Measurements from ENCODE around the gene DTX4.

DTX4 gene

GRCh38 chr11:59207988-59208451 lies 36.1 kb downstream of the DTX4 start:
- H3K9me3 ChIP-seq (ENCODE audit: insufficient read depth, low read length) = no peaks in the 10 kb centered on the region

GRCh38 chr11:59208956-59209355 lies 37.0 kb downstream of the DTX4 start:
- no peak overlapping the region for H3K27ac ChIP-seq (ENCODE audit: low read depth, low read length)
- no peaks in the 10 kb centered on the region for H3K9me2 ChIP-seq (replicated peaks; ENCODE audit: insufficient read depth, low read length)
- H3K9ac ChIP-seq (ENCODE audit: low read length) = no peak overlapping the region
- no peaks in the 10 kb centered on the region for H3K27me3 ChIP-seq (ENCODE audit: low read length)
- H3K36me3 ChIP-seq (ENCODE audit: low read length) = no peaks in the 10 kb centered on the region
- no peaks in the 10 kb centered on the region for H4K20me1 ChIP-seq (ENCODE audit: low read depth, low read length)
- H3K4me3 ChIP-seq (ENCODE audit: insufficient read depth, low read length, poor library complexity, severe bottlenecking) = no peak overlapping the region
- H3F3A ChIP-seq (ENCODE audit: insufficient read depth) = 0 out of 2 replicates have a peak, but pooled peaks cover 5% of the 10 kb centered on the region
- H2AFZ ChIP-seq (ENCODE audit: low read depth, low read length, severe bottlenecking) = no peak overlapping the region
- H3K9me3 ChIP-seq (ENCODE audit: insufficient read depth, low read length) = no peaks in the 10 kb centered on the region
- no peaks in the 10 kb centered on the region for H3K79me2 ChIP-seq (ENCODE audit: insufficient read depth, low read length)
- TF ChIP-seq CTCF (IDR thresholded peaks at IDR 0.05; ENCODE audit: insufficient read depth, low read length, poor library complexity, severe bottlenecking) (no peak), EZH2phosphoT487 (conservative IDR thresholded peaks at IDR 0.05; ENCODE audit: low read length) (no peak)
- no peak overlapping the region for H3K4me2 ChIP-seq (ENCODE audit: low read depth, low read length, poor library complexity, severe bottlenecking)

More at GRCh38 chr11:59207988-59208451, 36.1 kb downstream of the DTX4 start:
- no peaks in the 10 kb centered on the region for H3K9me2 ChIP-seq (replicated peaks; ENCODE audit: insufficient read depth, low read length)
- no peak for TF ChIP-seq EZH2phosphoT487 (conservative IDR thresholded peaks at IDR 0.05; ENCODE audit: low read length)
- peak; percentile 63 for TF ChIP-seq CTCF (IDR thresholded peaks at IDR 0.05; ENCODE audit: insufficient read depth, low read length, poor library complexity, severe bottlenecking)
- H3K4me2 ChIP-seq (ENCODE audit: low read depth, low read length, poor library complexity, severe bottlenecking) = peak overlapping the region; percentile 25
- no peaks in the 10 kb centered on the region for H3K79me2 ChIP-seq (ENCODE audit: insufficient read depth, low read length)
- no peak overlapping the region for H3K4me3 ChIP-seq (ENCODE audit: insufficient read depth, low read length, poor library complexity, severe bottlenecking)
- H3K27me3 ChIP-seq (ENCODE audit: low read length) = no peaks in the 10 kb centered on the region
- H3K36me3 ChIP-seq (ENCODE audit: low read length) = no peaks in the 10 kb centered on the region
- H3F3A ChIP-seq (ENCODE audit: insufficient read depth) = 0 out of 2 replicates have a peak, but pooled peaks cover 5% of the 10 kb centered on the region
- peak overlapping the region; percentile 30; the same call in 1 of the 2 replicates for H3K27ac ChIP-seq (ENCODE audit: low read depth, low read length)
- no peak overlapping the region for H3K9ac ChIP-seq (ENCODE audit: low read length)
- no peaks in the 10 kb centered on the region for H4K20me1 ChIP-seq (ENCODE audit: low read depth, low read length)
- no peak overlapping the region for H2AFZ ChIP-seq (ENCODE audit: low read depth, low read length, severe bottlenecking)

GRCh38 chr11:59212222-59212621 lies 40.3 kb downstream of the DTX4 start:
- H3F3A ChIP-seq (ENCODE audit: insufficient read depth) = 0 out of 2 replicates have a peak, but pooled peaks cover 5% of the 10 kb centered on the region
- no peaks in the 10 kb centered on the region for H3K36me3 ChIP-seq (ENCODE audit: low read length)
- no peak overlapping the region for H3K9ac ChIP-seq (ENCODE audit: low read length)
- H3K9me3 ChIP-seq (ENCODE audit: insufficient read depth, low read length) = no peaks in the 10 kb centered on the region
- H3K79me2 ChIP-seq (ENCODE audit: insufficient read depth, low read length) = no peaks in the 10 kb centered on the region
- no peak overlapping the region for H2AFZ ChIP-seq (ENCODE audit: low read depth, low read length, severe bottlenecking)
- TF ChIP-seq CTCF (IDR thresholded peaks at IDR 0.05; ENCODE audit: insufficient read depth, low read length, poor library complexity, severe bottlenecking) (no peak), EZH2phosphoT487 (conservative IDR thresholded peaks at IDR 0.05; ENCODE audit: low read length) (no peak)
- H3K9me2 ChIP-seq (replicated peaks; ENCODE audit: insufficient read depth, low read length) = no peaks in the 10 kb centered on the region
- H3K4me2 ChIP-seq (ENCODE audit: low read depth, low read length, poor library complexity, severe bottlenecking) = peak overlapping the region; percentile 34
- H3K27me3 ChIP-seq (ENCODE audit: low read length) = no peaks in the 10 kb centered on the region
- no peak overlapping the region for H3K27ac ChIP-seq (ENCODE audit: low read depth, low read length)
- H4K20me1 ChIP-seq (ENCODE audit: low read depth, low read length) = no peaks in the 10 kb centered on the region
- no peak overlapping the region for H3K4me3 ChIP-seq (ENCODE audit: insufficient read depth, low read length, poor library complexity, severe bottlenecking)

Data from SU-DHL-6 (cell line).